H9 (cell line): Measurements from ENCODE around the gene SP2. TPM values are rescaled to one million over a fixed set of nuclear protein-coding genes. Genes with fewer than 3 reads are reported as not detected.

ENCODE experiments used
- DNase-seq: peaks from one replicate; pipeline ENCODE4 v3.0.0-alpha.2; 2017
- H2AFZ ChIP-seq: one replicate; pipeline ENCODE4 v1.6.1; 2013; ENCODE audit warnings: mild to moderate bottlenecking, low read length, control low read depth, moderate library complexity
- H2AK5ac ChIP-seq: 2 replicates; pipeline ENCODE4 v1.6.1; 2013; ENCODE audit warnings: low read length, control low read depth, mixed read lengths; ENCODE audit not compliant: insufficient read length
- H2BK120ac ChIP-seq: one replicate; pipeline ENCODE4 v1.6.1; 2013; ENCODE audit warnings: low read depth, mild to moderate bottlenecking, low read length, control low read depth, inconsistent platforms; ENCODE audit not compliant: poor library complexity, severe bottlenecking
- H2BK12ac ChIP-seq: 2 replicates; pipeline ENCODE4 v1.6.1; 2013; ENCODE audit warnings: low read length, control low read depth, mixed read lengths, low read depth; ENCODE audit not compliant: insufficient read length
- H2BK15ac ChIP-seq: 2 replicates; pipeline ENCODE4 v1.6.1; 2013; ENCODE audit warnings: low read depth, low read length, control low read depth
- H2BK20ac ChIP-seq: one replicate; pipeline ENCODE4 v1.6.1; 2013; ENCODE audit warnings: low read depth, mild to moderate bottlenecking, low read length, control low read depth, inconsistent platforms; ENCODE audit not compliant: poor library complexity, severe bottlenecking
- H2BK5ac ChIP-seq: 2 replicates; pipeline ENCODE4 v1.6.1; 2013; ENCODE audit warnings: low read length, control low read depth, mixed read lengths; ENCODE audit not compliant: insufficient read length
- H3K14ac ChIP-seq: 2 replicates; pipeline ENCODE4 v1.6.1; 2013; ENCODE audit warnings: low read length, control low read depth; ENCODE audit not compliant: insufficient read depth
- H3K18ac ChIP-seq: 2 replicates; pipeline ENCODE4 v1.6.1; 2013; ENCODE audit warnings: low read depth, mild to moderate bottlenecking, mixed read lengths, low read length, control low read depth; ENCODE audit not compliant: insufficient read length
- H3K23ac ChIP-seq: 2 replicates; pipeline ENCODE4 v1.6.1; 2013; ENCODE audit warnings: low read length, control low read depth, mixed read lengths, low read depth; ENCODE audit not compliant: insufficient read length
- H3K23me2 ChIP-seq: 2 replicates; pipeline ENCODE4 v1.6.1; 2013; ENCODE audit warnings: low read depth, mild to moderate bottlenecking, mixed read lengths, low read length, control low read depth; ENCODE audit not compliant: insufficient read length, poor library complexity, severe bottlenecking
- H3K27ac ChIP-seq: 2 replicates; pipeline ENCODE4 v1.5.1; 2013; ENCODE audit warnings: low read length, control low read depth, mixed read lengths, low read depth; ENCODE audit not compliant: insufficient read length
- H3K27me3 ChIP-seq: 2 replicates; pipeline ENCODE4 v1.6.1; 2013; ENCODE audit warnings: low read length, control low read depth, inconsistent platforms; ENCODE audit not compliant: insufficient read depth
- H3K4ac ChIP-seq: 2 replicates; pipeline ENCODE4 v1.6.1; 2013; ENCODE audit warnings: low read depth, mild to moderate bottlenecking, control low read depth, inconsistent platforms, low read length, moderate library complexity
- H3K4me1 ChIP-seq: 2 replicates; pipeline ENCODE4 v1.6.1; 2013; ENCODE audit warnings: low read length, control low read depth, inconsistent platforms; ENCODE audit not compliant: insufficient read depth
- H3K4me2 ChIP-seq: 2 replicates; pipeline ENCODE4 v1.6.1; 2013; ENCODE audit warnings: low read length, control low read depth, mixed read lengths; ENCODE audit not compliant: insufficient read length, insufficient read depth
- H3K56ac ChIP-seq: 2 replicates; pipeline ENCODE4 v1.6.1; 2013; ENCODE audit warnings: low read depth, mild to moderate bottlenecking, mixed read lengths, low read length, control low read depth; ENCODE audit not compliant: insufficient read length
- H3K79me1 ChIP-seq: 2 replicates; pipeline ENCODE4 v1.6.1; 2013; ENCODE audit warnings: low read depth, mild to moderate bottlenecking, moderate library complexity, low read length, control low read depth, inconsistent platforms; ENCODE audit not compliant: insufficient read depth, poor library complexity, severe bottlenecking
- H3K79me2 ChIP-seq: 2 replicates; pipeline ENCODE4 v1.6.1; 2013; ENCODE audit warnings: low read length, control low read depth, inconsistent platforms; ENCODE audit not compliant: insufficient read depth
- H3K9ac ChIP-seq: 2 replicates; pipeline ENCODE4 v1.6.1; 2013; ENCODE audit warnings: low read length, control low read depth, mixed read lengths; ENCODE audit not compliant: insufficient read length; ENCODE audit errors: extremely low read depth
- H3K9me3 ChIP-seq: one replicate; pipeline ENCODE4 v1.6.1; 2013; ENCODE audit warnings: low read depth, low read length, inconsistent platforms; ENCODE audit not compliant: control insufficient read depth
- H3T11ph ChIP-seq: one replicate; pipeline ENCODE4 v1.6.1; 2013; ENCODE audit warnings: mild to moderate bottlenecking, low read length, control low read depth, inconsistent platforms
- H4K20me1 ChIP-seq: one replicate; pipeline ENCODE4 v1.6.1; 2013; ENCODE audit not compliant: control insufficient read depth, insufficient read length, insufficient read depth
- H4K5ac ChIP-seq: 2 replicates; pipeline ENCODE4 v1.6.1; 2013; ENCODE audit warnings: low read depth, mild to moderate bottlenecking, mixed read lengths, low read length, control low read depth; ENCODE audit not compliant: insufficient read length
- H4K8ac ChIP-seq: replicated peaks from 2 replicates; pipeline ENCODE4 v1.6.1; 2013; ENCODE audit warnings: low read length, control low read depth, mixed read lengths, low read depth; ENCODE audit not compliant: insufficient read length
- H4K91ac ChIP-seq: 2 replicates; pipeline ENCODE4 v1.6.1; 2013; ENCODE audit warnings: low read depth, mild to moderate bottlenecking, moderate library complexity, mixed read lengths, low read length, control low read depth; ENCODE audit not compliant: insufficient read length
- H3K27ac Mint-ChIP-seq, 3 experiments: 2 replicates in 2 of 3; 3 replicates in 1 of 3; pipeline ENCODE4 v1.8.0; 2020 to 2021; ENCODE audit warnings: mixed read lengths in 3 of 3, mild to moderate bottlenecking in 1 of 3, moderate library complexity in 1 of 3
- H3K27me3 Mint-ChIP-seq: 2 replicates; pipeline ENCODE4 v1.8.0; 2021; ENCODE audit warnings: low read depth, mild to moderate bottlenecking, moderate library complexity, mixed read lengths
- H3K36me3 Mint-ChIP-seq, 3 experiments: 2 replicates in 2 of 3; 3 replicates in 1 of 3; pipeline ENCODE4 v1.8.0; 2020 to 2021; ENCODE audit warnings: low read depth in 3 of 3, mixed read lengths in 3 of 3; ENCODE audit not compliant: insufficient read depth in 1 of 3
- H3K4me1 Mint-ChIP-seq, 2 experiments: 2 replicates each; pipeline ENCODE4 v1.8.0; 2020; ENCODE audit warnings: mixed read lengths in 2 of 2
- H3K4me3 Mint-ChIP-seq, 2 experiments: 2 replicates in 1 of 2; 3 replicates in 1 of 2; pipeline ENCODE4 v1.8.0; 2020 to 2021; ENCODE audit warnings: mild to moderate bottlenecking in 2 of 2, mixed read lengths in 2 of 2, moderate library complexity in 1 of 2
- H3K9me3 Mint-ChIP-seq, 2 experiments: 2 replicates in 1 of 2; 3 replicates in 1 of 2; pipeline ENCODE4 v1.8.0; 2020; ENCODE audit warnings: mild to moderate bottlenecking in 2 of 2, mixed read lengths in 2 of 2, moderate library complexity in 1 of 2
- WGBS: extraction: QIAGEN DNeasy Blood & Tissue Kit; methylation state at CpG from one replicate; pipeline ENCODE4 v1.1.7; 2013; ENCODE audit warnings: missing lambda C conversion rate, low lambda C conversion rate, mixed read lengths; ENCODE audit not compliant: insufficient read length; ENCODE audit errors: extremely low coverage; 5-methylcytosine and 5-hydroxymethylcytosine counted together
- total RNA-seq: library from RNA; stranded (reverse); gene quantifications from 2 replicates; pipeline ENCODE4 v1.2.1, GENCODE V29; 2021
- TF ChIP-seq, protein P1 (sequence below): fragments of 200-600 bp; sonication (generic); conservative IDR thresholded peaks from 3 replicates; pipeline ENCODE4 v1.8.0; 2021; ENCODE audit warnings: antibody characterized with exemption, mild to moderate bottlenecking

The SP2 gene
- total RNA-seq, 1 experiment from 2014 or later: 19.3 TPM

- no CpG with 5 or more reads among the region's 10 CpGs for WGBS
- no peak overlapping the region for H3K27ac Mint-ChIP-seq
- no peak overlapping the region for H2BK120ac ChIP-seq
Observed at GRCh38 chr17:47975823-47976205, 79.8 kb downstream of the SP2 start.

More at GRCh38 chr17:47975823-47976205, 79.8 kb downstream of the SP2 start:
- Histone ChIP-seq H3K79me1 (no peaks in the 10 kb centered on the region), H3K4me2 (no peak overlapping the region), H3K14ac (no peak overlapping the region; the same call in 1 of the 2 replicates), H2BK12ac (no peak overlapping the region), H3K4ac (no peak overlapping the region), H3K56ac (no peak overlapping the region), H3K23me2 (no peaks in the 10 kb centered on the region), H4K5ac (no peak overlapping the region), H2AFZ (no peak overlapping the region), H3K79me2 (no peaks in the 10 kb centered on the region), H4K91ac (no peak overlapping the region), H3K9me3 (no peaks in the 10 kb centered on the region), H4K8ac (no peak overlapping the region), H2BK15ac (no peak overlapping the region), H3K23ac (no peak overlapping the region), H3K9ac (no peak overlapping the region), H3K18ac (no peak overlapping the region), H2BK5ac (no peak overlapping the region), H3T11ph (no peak overlapping the region), H2AK5ac (no peak overlapping the region), H2BK20ac (no peak overlapping the region), H4K20me1 (no peaks in the 10 kb centered on the region), H3K27me3 (no peaks in the 10 kb centered on the region), H3K4me1 (no peaks in the 10 kb centered on the region), H3K27ac (no peak overlapping the region)
- H3K36me3 Mint-ChIP-seq: peaks cover 34 to 75% (median 66%) of the 10 kb centered on the region in 3 experiments; a peak in 6 of 7 replicates
- no peaks in the 10 kb centered on the region for H3K9me3 Mint-ChIP-seq
- DNase-seq: no peak
- no peak overlapping the region for H3K4me3 Mint-ChIP-seq
- TF ChIP-seq, protein P1, sequence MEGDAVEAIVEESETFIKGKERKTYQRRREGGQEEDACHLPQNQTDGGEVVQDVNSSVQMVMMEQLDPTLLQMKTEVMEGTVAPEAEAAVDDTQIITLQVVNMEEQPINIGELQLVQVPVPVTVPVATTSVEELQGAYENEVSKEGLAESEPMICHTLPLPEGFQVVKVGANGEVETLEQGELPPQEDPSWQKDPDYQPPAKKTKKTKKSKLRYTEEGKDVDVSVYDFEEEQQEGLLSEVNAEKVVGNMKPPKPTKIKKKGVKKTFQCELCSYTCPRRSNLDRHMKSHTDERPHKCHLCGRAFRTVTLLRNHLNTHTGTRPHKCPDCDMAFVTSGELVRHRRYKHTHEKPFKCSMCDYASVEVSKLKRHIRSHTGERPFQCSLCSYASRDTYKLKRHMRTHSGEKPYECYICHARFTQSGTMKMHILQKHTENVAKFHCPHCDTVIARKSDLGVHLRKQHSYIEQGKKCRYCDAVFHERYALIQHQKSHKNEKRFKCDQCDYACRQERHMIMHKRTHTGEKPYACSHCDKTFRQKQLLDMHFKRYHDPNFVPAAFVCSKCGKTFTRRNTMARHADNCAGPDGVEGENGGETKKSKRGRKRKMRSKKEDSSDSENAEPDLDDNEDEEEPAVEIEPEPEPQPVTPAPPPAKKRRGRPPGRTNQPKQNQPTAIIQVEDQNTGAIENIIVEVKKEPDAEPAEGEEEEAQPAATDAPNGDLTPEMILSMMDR: no peak
- H3K27me3 Mint-ChIP-seq: no peaks in the 10 kb centered on the region
- peaks cover 3 to 5% of the 10 kb centered on the region in 2 experiments; a peak in 2 of 4 replicates for H3K4me1 Mint-ChIP-seq
